Amniotic stem cell (primary cell): ENCODE results near the gene AOAH.
"Not testable (repeated sequence)": the region's sequence is repeated elsewhere in the genome, so short reads cannot be mapped to it uniquely, and the experiment has no call there.

Experiments used
- DNase-seq: peaks from one replicate; lab custom pipeline; 2025; lab: John Stamatoyannopoulos, UW

Gene AOAH

GRCh38 chr7:36736090-36736898 is 12.0 kb upstream of the AOAH start:
- DNase-seq: no peak

- no peak for DNase-seq
These were observed 10.9 kb upstream of the AOAH start for GRCh38 chr7:36735172-36735571.

GRCh38 chr7:36734731-36735130 is 10.4 kb upstream of the AOAH start:
- DNase-seq: no peak

- no peak for DNase-seq
These were observed 9.1 kb upstream of the AOAH start for GRCh38 chr7:36733411-36733810.

GRCh38 chr7:36732806-36733205 is 8.5 kb upstream of the AOAH start:
- DNase-seq: no peak

- DNase-seq: no peak
These were observed 5.8 kb upstream of the AOAH start for GRCh38 chr7:36730046-36730445.

GRCh38 chr7:36728143-36728542 is 3.8 kb upstream of the AOAH start:
- no peak for DNase-seq

- no peak for DNase-seq
These were observed 2.7 kb upstream of the AOAH start for GRCh38 chr7:36726806-36727503.

- DNase-seq: no peak
These were observed 2.0 kb upstream of the AOAH start for GRCh38 chr7:36726311-36726710.

- DNase-seq: no peak
These were observed 702 bp upstream of the AOAH start for GRCh38 chr7:36724996-36725395.

GRCh38 chr7:36723291-36723690 is 1.0 kb downstream of the AOAH start:
- DNase-seq: no peak

- DNase-seq: no peak
These were observed 5.1 kb downstream of the AOAH start for GRCh38 chr7:36719083-36719632.

GRCh38 chr7:36717586-36717985 is 6.7 kb downstream of the AOAH start:
- no peak for DNase-seq

- not testable (repeated sequence) for DNase-seq
These were observed 7.5 kb downstream of the AOAH start for GRCh38 chr7:36716802-36717201.

- DNase-seq: no peak
These were observed 12.3 kb downstream of the AOAH start for GRCh38 chr7:36712015-36712414.

GRCh38 chr7:36711256-36711655 is 13.0 kb downstream of the AOAH start:
- DNase-seq: no peak

- DNase-seq: no peak
These were observed 14.0 kb downstream of the AOAH start for GRCh38 chr7:36710186-36710791.

- DNase-seq: no peak
These were observed 15.5 kb downstream of the AOAH start for GRCh38 chr7:36708767-36709166.

GRCh38 chr7:36707898-36708297 is 16.4 kb downstream of the AOAH start:
- no peak for DNase-seq

- no peak for DNase-seq
These were observed 16.8 kb downstream of the AOAH start for GRCh38 chr7:36707465-36707864.

- not testable (repeated sequence) for DNase-seq
These were observed 20.4 kb downstream of the AOAH start for GRCh38 chr7:36703860-36704259.

- no peak for DNase-seq
These were observed 31.8 kb downstream of the AOAH start for GRCh38 chr7:36692456-36692855.

GRCh38 chr7:36691983-36692382 is 32.3 kb downstream of the AOAH start:
- no peak for DNase-seq
